Activated gamma-delta T cell treated with Interleukin-2 at 50 U/mL for 16 hours (primary cell): ENCODE measurements around the gene NHLH1.

Experiments used
- DNase-seq: peaks from one replicate; pipeline ENCODE4 v3.0.0-alpha.2; 2020

NHLH1 gene

DNA sequence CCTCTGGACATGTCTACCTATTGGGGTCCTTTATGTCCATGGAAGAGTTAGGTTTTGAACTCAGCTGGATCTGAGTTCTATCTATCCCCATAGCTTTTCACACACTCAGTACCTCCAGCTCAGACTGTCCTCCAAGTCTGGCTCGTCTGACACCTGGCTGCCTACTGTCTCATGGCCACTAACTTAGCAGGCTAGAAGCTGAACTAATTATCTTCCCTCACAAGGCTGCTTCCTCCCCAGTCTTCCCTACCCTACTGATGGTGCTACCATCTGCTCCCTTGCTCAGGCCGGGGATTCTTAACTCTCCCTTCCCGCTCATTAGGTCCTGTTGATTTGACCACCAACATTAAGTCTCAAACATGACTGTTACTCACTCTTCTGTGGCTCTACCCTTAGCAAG, 46.8 kb downstream of the NHLH1 start:
- DNase-seq, result no peak

DNA sequence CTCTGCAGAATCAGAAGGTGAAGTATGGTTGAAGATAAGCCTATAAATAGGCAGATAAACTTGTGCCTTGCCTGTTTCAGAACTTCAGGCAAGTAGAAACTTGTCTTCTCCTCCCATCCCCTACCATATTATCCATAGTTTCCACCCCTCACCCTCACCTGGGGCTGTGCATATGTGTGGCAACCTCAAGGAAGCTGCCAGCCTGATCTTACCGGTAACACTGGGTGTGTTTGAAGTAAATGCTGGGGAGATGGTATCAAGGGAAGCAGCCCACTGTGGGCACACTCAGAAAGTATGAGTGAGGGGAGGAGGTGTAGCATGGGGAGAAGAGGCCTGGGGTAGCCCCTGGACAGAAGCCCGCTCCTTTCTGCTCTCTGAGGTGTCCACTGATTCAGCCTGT, 48.0 kb downstream of the NHLH1 start:
- no peak for DNase-seq

DNA sequence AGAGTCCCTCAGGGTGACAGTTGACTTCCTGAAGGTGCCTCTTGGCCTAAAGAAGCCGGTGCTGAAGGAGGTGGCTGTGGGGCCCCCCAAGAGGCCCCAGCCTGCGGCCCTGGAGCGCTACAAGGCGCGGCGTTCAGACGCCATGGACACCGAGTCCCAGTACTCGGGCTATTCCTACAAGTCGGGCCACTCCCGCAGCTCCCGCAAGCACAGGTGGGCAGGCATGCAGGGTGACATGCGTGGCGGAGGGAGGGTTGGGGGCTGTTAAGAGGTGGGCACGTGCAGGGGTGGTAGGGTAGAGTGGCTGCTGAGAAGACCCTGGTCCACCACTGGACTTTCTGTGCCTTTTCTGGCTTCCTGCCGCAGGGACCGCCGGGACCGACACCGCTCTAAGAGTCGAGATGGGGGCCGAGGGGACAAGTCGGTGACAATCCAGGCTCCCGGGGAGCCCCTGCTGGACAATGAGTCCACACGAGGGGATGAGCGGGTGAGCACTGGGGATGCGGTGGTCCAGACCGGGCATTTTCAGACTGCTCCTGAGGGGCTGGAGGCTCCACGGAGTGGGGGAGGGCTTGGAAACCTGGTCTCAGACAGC, 48.9 kb downstream of the NHLH1 start:
- DNase-seq, result no peak

DNA sequence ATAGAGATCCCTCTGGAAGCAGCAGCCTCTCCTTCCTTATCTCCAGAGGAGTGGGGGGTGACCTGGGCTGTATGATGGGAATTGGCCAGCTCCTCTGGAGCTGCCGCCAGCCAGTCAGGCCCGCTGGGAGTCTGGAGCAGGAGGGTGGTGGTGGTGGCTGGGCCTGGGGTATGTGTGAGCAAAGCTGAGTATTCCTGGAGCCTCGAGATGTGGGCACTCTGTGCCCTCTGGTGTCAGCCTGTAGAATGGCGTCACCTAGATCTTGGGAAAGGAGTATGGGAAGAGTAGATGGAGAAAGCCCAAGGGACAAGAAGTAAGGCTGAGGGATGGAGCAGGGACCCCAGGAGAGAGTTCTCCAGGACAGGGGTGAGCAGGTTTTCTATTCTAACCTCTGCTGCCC, 49.5 kb downstream of the NHLH1 start:
- DNase-seq, result no peak

DNA sequence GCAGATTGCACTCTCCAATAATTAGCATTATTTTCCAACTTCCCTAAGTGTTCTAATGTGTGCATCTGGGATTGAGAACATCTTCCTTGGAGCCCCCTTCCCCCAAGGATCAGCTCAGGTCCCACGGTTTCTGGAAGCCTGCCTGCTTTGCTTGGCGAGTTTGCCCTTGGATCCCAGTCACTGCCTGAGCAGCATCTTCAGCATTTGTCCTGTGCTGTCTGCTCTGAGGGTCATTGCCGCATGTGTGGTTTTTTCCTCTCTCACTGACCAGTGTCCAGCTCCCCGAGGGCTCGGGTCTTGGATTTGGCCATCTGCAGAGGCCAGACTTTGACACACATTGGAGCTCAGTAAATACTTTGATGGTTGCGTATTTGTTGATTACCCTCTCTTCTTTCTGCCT, 51.6 kb downstream of the NHLH1 start:
- DNase-seq, result no peak

DNA sequence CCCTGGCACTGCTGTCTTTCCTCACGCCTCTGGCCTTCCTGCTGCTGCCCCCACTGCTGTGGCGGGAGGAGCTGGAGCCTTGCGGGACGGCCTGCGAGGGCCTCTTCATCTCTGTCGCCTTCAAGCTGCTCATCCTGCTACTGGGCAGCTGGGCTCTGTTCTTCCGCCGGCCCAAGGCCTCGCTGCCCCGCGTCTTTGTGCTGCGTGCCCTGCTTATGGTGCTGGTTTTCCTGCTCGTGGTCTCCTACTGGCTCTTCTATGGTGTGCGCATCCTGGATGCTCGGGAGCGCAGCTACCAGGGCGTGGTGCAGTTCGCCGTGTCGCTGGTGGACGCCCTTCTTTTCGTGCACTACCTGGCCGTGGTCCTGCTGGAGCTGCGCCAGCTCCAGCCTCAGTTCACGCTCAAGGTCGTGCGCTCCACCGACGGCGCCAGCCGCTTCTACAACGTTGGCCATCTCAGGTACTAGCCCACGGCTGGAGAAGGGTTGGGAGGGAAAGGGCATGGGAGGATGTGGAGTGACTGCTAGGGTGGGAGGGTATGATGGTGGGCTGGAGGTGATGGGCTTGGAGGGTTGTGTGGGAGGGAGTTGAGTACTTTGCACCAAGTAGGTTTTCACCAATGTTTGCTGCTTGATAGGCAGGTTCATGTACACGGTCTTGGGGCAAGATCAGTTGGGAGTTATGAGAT, 52.4 kb downstream of the NHLH1 start:
- DNase-seq, result no peak

DNA sequence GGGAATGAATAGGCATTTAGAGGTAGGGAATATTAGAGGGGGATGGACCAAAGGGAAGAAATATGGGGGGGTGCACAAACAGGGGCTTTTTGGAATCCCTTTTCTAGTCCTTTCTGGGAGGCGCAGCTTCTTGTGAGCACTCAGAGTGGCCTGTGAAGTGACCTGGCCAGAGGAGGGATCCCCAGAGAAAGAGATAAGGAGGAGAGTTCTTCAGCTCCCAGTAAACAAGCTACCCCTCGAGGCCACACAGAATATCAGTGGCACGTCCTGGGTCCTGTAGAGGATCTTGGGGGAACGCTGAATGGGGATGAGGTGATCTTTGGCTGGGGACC, 52.9 kb downstream of the NHLH1 start:
- no peak for DNase-seq

DNA sequence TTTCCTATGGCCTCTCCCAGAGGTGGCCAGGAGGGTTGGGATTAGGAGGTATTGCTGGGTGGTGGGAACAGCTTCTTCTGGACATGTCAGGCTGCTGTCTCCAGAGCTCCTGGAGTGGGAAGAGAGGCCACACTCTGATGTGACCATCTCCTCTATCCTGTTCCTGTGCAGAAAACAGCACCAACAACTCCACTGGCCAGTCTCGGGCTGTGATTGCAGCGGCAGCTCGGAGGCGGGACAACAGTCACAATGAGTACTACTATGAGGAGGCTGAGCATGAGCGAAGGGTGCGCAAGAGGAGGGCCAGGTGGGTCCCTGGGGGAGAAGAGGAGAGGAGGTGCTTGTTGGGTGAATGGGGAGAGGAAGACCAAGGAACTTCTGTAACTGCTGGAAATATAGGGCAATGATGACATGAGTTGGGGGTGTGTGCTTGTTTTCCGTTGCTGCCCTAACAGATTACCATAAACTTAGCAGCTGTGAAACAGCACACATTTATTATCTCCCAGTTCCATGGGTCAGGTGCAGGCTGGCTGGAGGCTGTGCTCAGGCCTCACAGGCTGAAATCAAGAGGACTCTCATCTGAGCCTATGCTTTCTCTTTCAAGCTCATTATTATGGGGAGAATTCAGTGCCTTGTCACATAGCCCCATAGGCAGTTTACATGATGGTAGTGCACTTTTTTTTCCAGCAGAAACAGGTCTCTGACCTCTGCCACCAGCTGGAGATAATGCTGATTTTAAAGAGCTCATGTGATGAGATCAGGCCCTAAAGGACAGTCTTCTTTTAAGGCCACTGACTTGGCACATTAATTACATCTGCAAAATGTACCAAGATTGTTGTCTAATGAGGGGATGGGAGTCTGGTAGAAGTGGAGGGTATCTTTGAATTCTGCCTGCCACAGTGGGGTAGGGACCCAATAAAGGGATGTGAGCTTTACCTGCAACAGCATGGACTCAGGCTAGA, 54.3 kb downstream of the NHLH1 start:
- DNase-seq, result no peak

DNA sequence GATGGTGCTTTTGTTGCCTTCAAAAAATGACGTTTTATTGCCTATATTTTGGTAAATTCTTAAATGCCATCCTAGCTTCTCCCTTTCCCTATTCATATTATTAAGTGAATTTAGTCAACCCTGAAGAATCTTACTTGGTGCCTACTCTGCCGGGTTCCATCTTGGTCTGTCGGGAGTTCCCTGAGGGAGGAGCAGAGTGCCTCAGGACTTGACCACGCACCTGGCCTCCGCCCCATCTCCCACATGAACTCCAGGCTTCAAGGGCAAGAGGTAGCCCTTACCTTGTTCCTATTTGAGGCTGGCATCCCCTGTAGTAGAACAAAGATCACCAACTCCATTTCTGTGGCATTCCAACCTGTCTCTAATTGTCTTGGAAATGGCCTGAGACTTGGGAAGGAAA, 55.0 kb downstream of the NHLH1 start:
- DNase-seq, result no peak
